Stimulated activated naive CD4-positive, alpha-beta T cell treated with Interleukin-2 at 50 U/mL for 16 hours (primary cell): ENCODE results near the gene MRPS30.
A peak's percentile ranks its signal among the peaks of the same experiment; 100 is the strongest.
"Not testable (repeated sequence)": the region's sequence is repeated elsewhere in the genome, so short reads cannot be mapped to it uniquely, and the experiment has no call there.

ENCODE experiments used
- DNase-seq: peaks from one replicate; lab custom pipeline; 2025; lab: John Stamatoyannopoulos, UW

Gene MRPS30

DNA sequence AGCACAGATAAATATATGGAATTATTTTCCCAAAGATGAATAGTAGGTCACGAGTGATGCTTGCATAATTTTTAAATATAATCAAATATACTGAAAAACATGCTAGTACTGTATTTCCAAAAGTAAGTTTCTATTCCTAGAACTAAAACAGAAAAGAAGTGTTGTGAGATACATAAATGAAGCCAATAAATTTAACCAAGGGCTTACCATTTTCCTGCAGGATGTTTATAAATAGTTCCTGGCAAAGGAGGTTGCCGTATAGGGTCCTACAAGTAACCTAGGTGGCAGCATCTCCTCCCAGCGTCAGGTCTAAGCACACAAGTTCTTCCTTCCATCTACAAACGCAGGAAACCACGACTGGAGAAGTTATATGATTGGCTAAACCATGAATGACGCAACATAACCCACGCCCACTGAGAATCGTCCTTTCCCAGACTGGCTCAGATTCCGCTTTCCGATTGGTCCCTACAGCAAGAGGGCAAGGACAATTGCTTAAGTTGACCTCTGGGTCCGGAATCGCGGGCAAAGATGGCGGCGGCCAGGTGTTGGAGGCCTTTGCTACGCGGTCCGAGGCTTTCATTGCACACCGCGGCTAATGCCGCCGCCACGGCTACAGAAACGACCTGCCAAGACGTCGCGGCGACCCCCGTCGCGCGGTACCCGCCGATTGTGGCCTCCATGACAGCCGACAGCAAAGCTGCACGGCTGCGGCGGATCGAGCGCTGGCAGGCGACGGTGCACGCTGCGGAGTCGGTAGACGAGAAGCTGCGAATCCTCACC lies at the start of gene MRPS30:
Gene MRPS30, plus strand, starts transcription at position 513 of the 780 bp plus-strand sequence. Its CDS starts 16 bp downstream, at position 529.
- peak; percentile 90 for DNase-seq

DNA sequence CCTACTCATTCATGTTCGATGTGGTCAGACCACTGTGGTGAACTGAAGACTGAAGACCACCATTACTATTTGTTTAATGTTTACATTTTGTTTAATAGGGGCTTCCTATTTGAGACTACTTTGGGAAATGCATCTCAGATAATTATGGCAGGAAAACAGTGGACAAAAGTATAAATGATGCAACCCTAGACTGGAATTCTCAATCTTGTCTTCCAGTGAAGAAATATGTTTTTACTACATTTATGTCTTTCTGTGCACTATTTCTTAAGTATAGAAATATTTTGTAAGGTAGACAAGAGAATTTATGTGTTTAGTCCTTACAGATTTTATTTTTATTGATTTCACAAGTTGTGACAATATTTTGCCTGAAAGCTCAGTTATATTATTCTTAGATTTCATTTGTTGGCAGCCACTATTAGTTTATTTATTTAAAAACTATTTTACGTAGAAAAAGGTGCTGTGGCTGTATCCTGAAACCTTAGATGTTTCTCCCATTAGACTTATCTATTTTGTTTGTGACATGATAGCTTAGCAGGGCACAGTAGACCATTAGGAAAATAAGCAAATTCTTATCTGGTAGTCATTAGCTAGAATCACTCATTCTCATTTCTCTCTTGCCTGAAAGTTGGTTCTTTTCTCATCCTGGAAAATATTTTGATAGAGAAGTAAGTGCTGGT lies 39.4 kb upstream of the MRPS30 start:
- DNase-seq = no peak

- DNase-seq = no peak
Observed at GRCh38 chr5:44769877-44770209, 38.9 kb upstream of the MRPS30 start.

DNA sequence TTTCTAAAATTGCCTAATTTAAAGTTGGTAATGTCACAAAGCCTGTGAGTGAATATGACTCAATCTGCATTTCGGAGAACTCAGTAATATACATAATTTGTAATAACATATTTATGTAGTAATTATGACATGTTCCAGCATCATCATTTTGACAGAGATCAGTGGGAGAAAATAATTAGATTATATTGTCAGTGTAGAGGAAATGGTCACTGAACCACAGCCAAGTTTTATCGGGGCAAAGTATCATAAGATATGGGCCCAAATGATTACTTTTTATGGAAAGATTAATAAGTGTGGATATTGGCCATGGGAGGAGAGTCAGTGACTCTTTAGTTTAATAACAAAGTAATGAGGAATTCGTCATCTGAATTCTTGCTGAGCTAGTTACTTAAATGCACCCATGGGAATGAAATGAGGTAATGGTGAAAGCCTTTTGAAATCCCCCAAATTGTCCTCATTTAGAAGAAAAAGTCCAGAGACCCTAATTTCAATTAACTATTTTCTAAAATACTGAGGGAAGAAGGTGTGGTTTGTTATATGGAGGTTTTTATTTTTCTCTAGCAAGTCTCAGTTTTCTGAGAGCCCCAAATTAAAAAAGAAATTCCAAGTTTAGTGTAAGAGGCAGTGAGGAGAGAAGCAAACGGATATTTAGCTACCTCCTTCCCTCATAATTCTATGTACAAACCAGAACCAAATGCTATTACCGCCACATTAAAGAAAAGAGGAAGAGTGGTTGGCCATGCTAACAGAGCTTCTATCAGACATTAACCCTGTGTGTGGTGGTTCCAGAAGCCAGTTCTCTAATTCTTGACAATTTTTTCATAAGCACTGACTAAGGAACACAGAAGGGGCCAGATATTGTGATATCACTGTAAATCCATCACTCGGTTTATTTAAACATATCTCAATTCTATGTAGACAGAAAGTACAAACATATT lies 37.7 kb upstream of the MRPS30 start:
- DNase-seq = no peak

- not testable (repeated sequence) for DNase-seq
Observed at GRCh38 chr5:44772397-44772796, 36.4 kb upstream of the MRPS30 start.

DNA sequence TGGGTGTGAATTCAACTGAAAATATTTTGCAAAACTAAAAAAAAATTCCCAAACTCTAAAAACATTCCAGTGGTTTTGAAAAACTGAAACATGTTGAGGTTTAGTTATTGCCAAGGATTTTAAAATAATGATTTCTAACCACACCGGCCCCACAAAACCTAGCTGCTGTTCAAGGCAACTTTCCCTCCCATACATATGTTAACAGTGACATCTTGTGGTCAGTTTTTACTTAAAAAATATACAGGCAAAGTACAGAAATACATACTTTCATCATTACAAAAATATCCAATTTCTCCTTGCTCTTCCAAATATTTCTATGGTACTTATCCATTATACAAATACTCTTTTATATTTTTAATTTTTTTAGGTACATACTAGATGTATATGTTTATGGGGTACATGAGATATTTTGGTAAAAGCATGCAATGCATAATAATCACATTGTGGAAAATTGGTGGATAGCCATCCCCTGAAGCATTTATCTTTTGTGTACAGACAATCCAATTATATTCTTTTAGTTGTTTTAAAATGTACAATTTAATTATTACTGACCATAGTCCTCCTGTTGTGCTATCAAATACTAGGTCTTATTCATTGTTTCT lies 34.4 kb upstream of the MRPS30 start:
- no peak for DNase-seq

GRCh38 chr5:44779167-44779566 lies 29.6 kb upstream of the MRPS30 start:
- DNase-seq = no peak

DNA sequence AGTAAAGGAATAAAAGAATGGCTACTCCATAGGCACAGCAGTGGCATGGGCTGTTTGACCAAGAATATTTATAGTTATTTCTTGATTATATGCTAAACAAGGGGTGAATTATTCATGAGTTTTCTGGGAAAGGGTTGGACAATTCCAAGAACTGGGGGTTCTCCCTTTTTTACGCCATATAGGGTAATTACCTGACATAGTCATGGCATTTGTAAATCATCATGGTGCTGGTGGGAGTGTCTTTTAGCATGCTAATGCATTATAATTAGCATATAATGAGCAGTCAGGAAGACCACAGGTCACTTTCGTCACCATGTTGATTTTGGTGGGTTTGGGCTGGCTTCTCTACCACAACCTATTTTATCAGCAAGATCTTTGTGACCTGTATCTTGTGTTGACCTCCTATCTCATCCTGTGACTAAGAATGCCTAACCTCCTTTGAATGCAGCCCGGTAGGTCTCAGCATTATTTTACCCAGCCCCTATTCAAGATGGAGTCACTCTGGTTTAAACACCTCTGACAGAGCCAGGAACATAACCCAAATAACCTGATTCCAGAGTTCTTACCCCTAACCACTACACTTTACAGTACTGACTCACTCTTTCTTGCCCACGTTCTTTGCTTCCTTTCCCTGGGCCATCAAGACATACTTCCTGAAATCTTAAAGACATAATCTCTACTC lies 25.0 kb upstream of the MRPS30 start:
- no peak for DNase-seq

GRCh38 chr5:44787731-44788130 lies 21.0 kb upstream of the MRPS30 start:
- no peak for DNase-seq

- DNase-seq = not testable (repeated sequence)
Observed at GRCh38 chr5:44789372-44789995, 19.3 kb upstream of the MRPS30 start.

- not testable (repeated sequence) for DNase-seq
Observed at GRCh38 chr5:44792031-44792673, 16.6 kb upstream of the MRPS30 start.

DNA sequence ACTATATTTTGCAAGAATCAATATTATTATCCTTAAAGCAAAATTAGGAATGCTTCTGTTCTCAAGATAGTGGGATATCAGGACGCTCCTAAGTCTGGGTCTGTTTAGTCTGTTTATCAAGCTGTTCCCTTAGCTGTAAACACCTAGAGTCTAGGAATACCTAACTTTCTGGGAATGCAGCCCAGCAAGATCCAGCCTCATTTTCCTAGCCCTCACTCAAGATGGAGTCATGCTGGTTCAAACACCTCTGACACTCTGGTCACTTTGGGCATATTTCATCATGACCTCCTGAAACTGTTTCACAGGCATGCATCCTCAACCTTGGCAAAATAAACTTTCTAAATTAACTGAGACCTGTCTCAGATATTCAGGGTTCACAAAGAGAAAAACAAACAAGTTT lies 14.4 kb upstream of the MRPS30 start:
- DNase-seq = no peak

DNA sequence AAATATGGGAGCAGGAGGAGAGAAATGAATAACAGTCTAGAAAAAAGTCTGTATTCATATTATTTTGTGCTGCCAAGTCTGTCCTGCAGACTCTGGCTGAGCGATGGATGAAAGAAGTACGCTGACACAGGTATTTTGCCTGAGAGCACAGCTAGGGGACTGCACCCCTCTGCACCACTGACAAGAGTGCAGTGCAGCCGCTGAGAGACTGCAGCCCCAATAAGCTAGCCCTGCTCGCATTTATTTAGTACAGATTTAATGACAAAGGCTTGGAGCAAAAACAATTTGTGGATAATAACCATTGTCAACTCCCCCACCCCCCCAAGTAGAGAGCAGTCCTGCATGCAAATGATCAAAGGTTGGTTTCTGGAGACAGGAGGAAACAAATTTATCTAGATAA lies 13.3 kb upstream of the MRPS30 start:
- DNase-seq = no peak

GRCh38 chr5:44797841-44798240 lies 10.9 kb upstream of the MRPS30 start:
- no peak for DNase-seq

DNA sequence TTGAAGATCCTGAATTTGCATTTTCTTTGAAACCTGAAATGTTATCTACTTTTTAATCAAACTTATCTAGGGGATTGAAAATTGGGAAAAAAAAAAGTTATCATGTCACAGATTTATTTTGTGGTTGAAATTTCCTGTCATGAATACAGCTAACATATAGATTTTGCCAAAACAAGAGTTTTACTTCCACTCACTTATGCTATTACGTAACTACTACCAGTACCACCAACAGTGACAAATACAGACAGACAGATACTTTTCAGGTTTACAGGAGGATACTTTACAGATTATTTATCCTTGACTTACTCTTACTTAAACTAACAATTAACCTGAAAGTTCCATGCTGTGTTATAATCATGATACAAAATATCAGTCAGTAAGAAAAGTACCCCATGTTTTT lies 6.8 kb upstream of the MRPS30 start:
- no peak for DNase-seq

DNA sequence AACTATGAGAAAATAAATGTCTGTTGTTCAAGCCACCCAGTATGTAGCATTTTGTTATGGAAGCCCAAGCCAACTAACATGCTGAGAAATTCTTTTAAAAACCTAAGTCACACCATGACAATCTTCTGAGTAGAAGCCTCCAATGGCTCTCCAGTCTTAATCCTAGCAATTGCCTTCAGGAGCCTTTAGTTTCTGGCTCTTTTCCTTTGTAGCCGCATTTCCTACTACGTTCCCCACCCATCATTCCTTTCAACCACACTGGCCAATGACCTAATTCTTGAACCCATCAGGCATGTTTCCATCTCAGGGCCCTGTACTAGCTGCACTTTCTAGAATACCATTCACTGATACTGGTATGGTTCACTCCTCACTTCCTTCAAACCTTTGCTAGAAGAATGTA lies 2.1 kb upstream of the MRPS30 start:
- DNase-seq = no peak

DNA sequence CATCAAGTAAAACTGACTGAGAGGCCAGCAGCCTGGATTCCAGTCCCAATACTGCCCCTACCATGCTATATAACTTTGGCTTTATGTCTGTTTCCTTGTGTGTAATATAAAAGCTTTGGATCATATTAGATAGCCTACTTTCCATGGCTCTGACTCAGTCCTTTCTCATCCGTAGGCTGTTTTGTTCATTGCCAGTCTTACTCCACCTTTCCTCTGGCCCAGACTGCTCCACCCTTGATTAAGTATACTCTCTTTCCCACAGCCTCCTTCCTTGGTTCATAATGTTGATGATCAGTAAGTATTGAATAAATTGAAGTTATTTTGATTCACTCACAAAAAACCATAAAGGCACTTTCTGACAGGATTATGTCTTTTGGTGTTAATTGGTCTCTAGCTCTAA lies 1.5 kb upstream of the MRPS30 start:
- DNase-seq = no peak

- peak; percentile 42 for DNase-seq
Observed at GRCh38 chr5:44809215-44809955, 638 bp downstream of the MRPS30 start.

DNA sequence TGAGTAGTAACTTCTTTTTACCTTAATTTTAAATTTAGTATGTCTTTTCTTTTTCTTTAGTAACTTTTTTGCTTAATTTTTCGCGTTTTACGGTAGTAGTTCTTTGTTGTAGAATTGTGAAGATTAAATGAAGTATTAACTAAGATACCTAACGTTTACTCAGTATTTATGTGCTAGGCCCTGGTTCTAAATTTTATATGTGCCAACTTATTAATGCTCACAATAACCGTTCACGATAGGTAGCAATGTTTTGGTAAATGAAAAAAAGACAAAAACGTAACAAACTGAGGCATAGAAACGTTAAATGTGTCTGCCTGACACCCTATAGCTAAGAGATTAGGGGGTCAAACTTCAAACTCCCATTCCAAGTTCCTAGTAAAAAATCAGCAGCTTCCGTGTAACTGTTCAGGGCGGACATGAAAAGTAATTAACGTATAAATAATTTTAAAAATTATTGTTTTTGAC lies 1.2 kb downstream of the MRPS30 start:
- DNase-seq = no peak

DNA sequence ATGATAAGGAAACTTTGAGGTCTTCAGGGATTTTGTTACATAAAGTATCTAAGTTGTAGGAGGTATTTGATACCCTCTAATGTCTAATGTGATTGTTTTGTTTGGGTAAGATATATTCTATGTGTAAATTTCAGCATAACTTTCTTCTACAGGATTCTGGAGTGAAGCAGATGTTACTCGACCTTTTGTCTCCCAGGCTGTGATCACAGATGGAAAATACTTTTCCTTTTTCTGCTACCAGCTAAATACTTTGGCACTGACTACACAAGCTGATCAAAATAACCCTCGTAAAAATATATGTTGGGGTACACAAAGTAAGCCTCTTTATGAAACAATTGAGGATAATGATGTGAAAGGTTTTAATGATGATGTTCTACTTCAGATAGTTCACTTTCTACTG lies 6.0 kb downstream of the MRPS30 start:
- DNase-seq = no peak
